Measurements from ENCODE around the gene FNDC7. TPM values are rescaled to one million over a fixed set of nuclear protein-coding genes. Genes with fewer than 3 reads are reported as not detected.
"Not testable (repeated sequence)": the region's sequence is repeated elsewhere in the genome, so short reads cannot be mapped to it uniquely, and the experiment has no call there.

FNDC7 gene
- total and polyA plus RNA-seq, 3 donors from 2014 or later: 3.2 to 11.2 (median 7.6) TPM

DNA sequence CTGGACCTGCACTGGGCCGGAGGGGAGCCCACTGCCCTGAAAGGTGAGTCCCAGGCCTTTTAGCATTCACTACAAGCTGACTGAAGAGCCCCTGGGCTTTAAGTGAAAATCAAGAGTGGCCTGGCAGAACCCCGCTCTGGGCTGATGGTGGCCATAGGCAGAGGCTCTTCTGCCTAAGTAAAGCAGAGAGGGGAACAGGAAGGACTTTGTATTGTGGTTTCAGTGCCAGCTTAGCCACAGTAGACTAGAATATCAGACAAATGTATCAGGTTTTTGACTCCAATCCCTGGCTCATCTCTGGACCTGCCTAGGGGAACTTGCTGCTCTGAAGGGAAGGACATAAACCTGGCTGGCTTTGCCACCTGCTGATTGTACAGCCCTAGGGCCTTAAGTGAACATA, 41.6 kb upstream of the FNDC7 start:
- H3K4me3 ChIP-seq: no peak overlapping the region
- intact Hi-C loops (cut with DNase I; ENCODE audit: low total_unique reads): no loop called here
- no peaks in the 10 kb centered on the region for H3K4me1 ChIP-seq

DNA sequence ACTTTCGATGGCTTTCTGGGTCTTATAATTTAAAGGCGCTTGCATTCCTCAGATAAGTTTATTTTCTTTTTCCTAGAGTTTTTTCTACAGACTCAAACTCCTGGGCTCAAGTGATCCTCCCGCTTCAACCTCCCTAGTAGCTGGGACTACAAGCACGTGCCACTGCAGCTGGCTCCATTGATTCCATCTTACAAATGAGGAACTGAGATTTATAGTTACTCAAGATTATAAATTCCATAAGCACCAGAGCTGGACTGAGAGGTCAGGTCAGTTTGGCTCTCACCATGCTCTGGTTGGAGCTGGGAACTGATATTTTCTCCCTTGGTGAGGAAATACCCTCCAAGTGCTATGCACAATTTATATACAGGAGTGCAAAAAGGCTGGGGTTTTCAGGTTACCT, 34.0 kb upstream of the FNDC7 start:
- Histone ChIP-seq H3K4me1 (no peaks in the 10 kb centered on the region), H3K27me3 (no peaks in the 10 kb centered on the region), H3K9me3 (no peaks in the 10 kb centered on the region), H3K36me3 (ENCODE audit: low read depth, missing control alignments) (no peaks in the 10 kb centered on the region), H3K27ac (no peak overlapping the region), H3K4me3 (no peak overlapping the region)
- DNase-seq: no peak
- intact Hi-C loops (cut with DNase I; ENCODE audit: low total_unique reads): no loop called here
- WGBS, 2 donors: 43 to 56% methylated on average over 4 of the region's 4 CpGs
- TF ChIP-seq, protein P1, sequence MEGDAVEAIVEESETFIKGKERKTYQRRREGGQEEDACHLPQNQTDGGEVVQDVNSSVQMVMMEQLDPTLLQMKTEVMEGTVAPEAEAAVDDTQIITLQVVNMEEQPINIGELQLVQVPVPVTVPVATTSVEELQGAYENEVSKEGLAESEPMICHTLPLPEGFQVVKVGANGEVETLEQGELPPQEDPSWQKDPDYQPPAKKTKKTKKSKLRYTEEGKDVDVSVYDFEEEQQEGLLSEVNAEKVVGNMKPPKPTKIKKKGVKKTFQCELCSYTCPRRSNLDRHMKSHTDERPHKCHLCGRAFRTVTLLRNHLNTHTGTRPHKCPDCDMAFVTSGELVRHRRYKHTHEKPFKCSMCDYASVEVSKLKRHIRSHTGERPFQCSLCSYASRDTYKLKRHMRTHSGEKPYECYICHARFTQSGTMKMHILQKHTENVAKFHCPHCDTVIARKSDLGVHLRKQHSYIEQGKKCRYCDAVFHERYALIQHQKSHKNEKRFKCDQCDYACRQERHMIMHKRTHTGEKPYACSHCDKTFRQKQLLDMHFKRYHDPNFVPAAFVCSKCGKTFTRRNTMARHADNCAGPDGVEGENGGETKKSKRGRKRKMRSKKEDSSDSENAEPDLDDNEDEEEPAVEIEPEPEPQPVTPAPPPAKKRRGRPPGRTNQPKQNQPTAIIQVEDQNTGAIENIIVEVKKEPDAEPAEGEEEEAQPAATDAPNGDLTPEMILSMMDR (IDR thresholded peaks at IDR 0.05): no peak
- TF ChIP-seq POLR2A (IDR thresholded peaks at IDR 0.05): no peak

More for the DNA sequence above, 41.6 kb upstream of the FNDC7 start:
- Histone ChIP-seq H3K9me3 (no peaks in the 10 kb centered on the region), H3K36me3 (ENCODE audit: low read depth, missing control alignments) (no peaks in the 10 kb centered on the region), H3K27ac (no peak overlapping the region), H3K27me3 (no peaks in the 10 kb centered on the region)
- 96 to 100% methylated on average over 2 of the region's 2 CpGs for whole genome bisulfite sequencing, 2 donors
- no peak for DNase-seq
- TF ChIP-seq POLR2A (IDR thresholded peaks at IDR 0.05): no peak

DNA sequence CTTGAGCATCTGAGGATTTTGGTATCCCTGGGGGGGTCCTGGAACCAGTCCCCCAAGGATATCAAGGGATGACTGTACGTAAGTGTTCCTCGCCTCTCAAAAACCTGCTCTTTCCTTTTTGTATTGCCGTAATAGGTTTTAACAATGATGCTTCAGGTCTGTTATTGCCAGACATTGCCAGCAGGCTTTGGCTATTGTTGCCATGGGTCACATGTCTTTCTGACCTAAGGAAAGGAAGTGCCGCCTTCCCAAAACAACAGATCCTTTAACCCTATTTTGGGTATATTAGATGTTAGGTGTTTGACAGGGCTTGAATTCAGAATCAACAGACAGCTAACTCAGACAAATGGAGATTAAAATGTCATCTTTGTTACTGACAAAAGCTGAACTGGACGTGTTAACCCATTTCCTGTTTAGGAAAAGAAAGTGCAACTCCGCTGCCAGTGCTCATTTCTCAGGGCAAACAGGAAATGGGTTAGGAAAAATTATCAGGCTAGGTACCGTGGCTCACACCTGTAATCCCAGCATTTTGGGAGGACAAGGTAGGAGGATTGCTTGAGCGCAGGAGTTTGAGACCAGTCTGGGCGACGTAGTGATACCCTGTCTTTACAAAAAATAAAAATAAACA, 33.0 kb upstream of the FNDC7 start:
- TF ChIP-seq POLR2A (IDR thresholded peaks at IDR 0.05): no peak
- TF ChIP-seq, protein P1 (IDR thresholded peaks at IDR 0.05): no peak

DNA sequence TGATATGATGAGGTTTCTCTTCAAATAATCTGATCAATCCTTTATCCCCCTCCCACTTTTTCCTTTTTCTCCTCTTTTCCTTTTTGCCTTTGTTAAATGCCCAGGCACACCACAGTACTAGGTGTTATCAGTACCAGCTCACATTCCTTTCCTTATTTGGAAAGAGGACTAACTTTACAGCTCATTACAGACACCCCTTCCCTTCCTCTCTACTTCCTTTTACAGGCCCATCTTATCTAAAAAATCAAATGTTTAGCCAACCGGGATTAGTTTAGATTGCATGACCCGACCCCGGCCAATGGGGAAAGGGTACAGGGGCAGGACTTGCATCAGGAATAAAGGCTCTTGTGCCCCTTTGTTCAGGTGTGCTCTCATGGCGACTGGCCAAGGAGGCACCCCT, 31.0 kb upstream of the FNDC7 start:
- DNase-seq; H3K4me3 ChIP-seq; H3K27ac ChIP-seq; H3K4me1 ChIP-seq; H3K36me3 ChIP-seq (ENCODE audit: low read depth, missing control alignments); H3K9me3 ChIP-seq; intact Hi-C loops (cut with DNase I; ENCODE audit: low total_unique reads); H3K27me3 ChIP-seq: not testable (repeated sequence)
- WGBS, 2 donors: 69 to 79% methylated on average over 4 of the region's 4 CpGs

More for the DNA sequence above, 33.0 kb upstream of the FNDC7 start:
- 79 to 84% methylated on average over 10 of the region's 10 CpGs for WGBS, 2 donors
- no peak overlapping the region for H3K4me3 ChIP-seq
- no peaks in the 10 kb centered on the region for H3K36me3 ChIP-seq (ENCODE audit: low read depth, missing control alignments)
- no peaks in the 10 kb centered on the region for H3K27me3 ChIP-seq
- H3K9me3 ChIP-seq: no peaks in the 10 kb centered on the region
- no peak overlapping the region for H3K27ac ChIP-seq
- intact Hi-C loops (cut with DNase I; ENCODE audit: low total_unique reads): no loop called here
- no peak for DNase-seq
- H3K4me1 ChIP-seq: no peaks in the 10 kb centered on the region

DNA sequence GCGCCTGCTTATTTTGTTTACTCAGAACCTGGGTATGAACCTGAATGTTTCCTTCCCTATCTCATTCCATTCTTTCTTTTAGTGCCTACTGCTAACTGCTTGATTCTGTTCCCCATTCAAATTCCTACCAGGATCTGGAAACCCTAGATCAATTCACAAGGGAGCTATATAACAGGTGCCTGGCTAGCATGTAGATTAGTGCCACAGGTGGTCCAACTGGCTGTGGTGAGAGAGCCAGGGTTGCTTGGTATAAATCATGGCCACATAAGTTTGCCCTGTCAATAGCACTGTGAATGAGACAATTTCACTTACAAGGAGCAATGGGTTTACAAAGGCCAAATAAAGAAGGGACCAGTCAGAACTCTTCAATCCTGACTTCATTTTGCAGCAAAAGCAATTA, 27.2 kb upstream of the FNDC7 start:
- no peak for DNase-seq
- intact Hi-C loops (cut with DNase I; ENCODE audit: low total_unique reads): no loop called here
- no peaks in the 10 kb centered on the region for H3K27me3 ChIP-seq

More for the DNA sequence above, 27.2 kb upstream of the FNDC7 start:
- no peak overlapping the region for H3K4me3 ChIP-seq
- H3K27ac ChIP-seq: no peak overlapping the region
- H3K9me3 ChIP-seq: no peaks in the 10 kb centered on the region
- 84 to 92% methylated on average over 1 of the region's 1 CpG for WGBS, 2 donors
- TF ChIP-seq, protein P1 (IDR thresholded peaks at IDR 0.05): no peak
- no peak for TF ChIP-seq POLR2A (IDR thresholded peaks at IDR 0.05)
- H3K36me3 ChIP-seq (ENCODE audit: low read depth, missing control alignments): no peaks in the 10 kb centered on the region
- H3K4me1 ChIP-seq: no peaks in the 10 kb centered on the region

All from testis (tissue), 3 donors.